Suprapubic skin (tissue), 4 donors: Measurements from ENCODE around the gene SPATS2. TPM values are rescaled to one million over a fixed set of nuclear protein-coding genes. Genes with fewer than 3 reads are reported as not detected.

Source experiments
- DNase-seq, 2 donors: peaks; one replicate each; pipeline ENCODE4 v3.0.0-alpha.2; 2019; ENCODE audit warnings: low spot score in 2 of 2
- H3K27ac ChIP-seq: fragments of 200-600 bp; sonication (generic); one replicate; pipeline ENCODE4 v1.5.1; 2019
- H3K27me3 ChIP-seq: fragments of 200-600 bp; sonication (generic); one replicate; pipeline ENCODE4 v1.5.1; 2019
- H3K36me3 ChIP-seq: fragments of 200-600 bp; sonication (generic); one replicate; pipeline ENCODE4 v1.5.1; 2019
- H3K4me1 ChIP-seq: fragments of 200-600 bp; sonication (generic); one replicate; pipeline ENCODE4 v1.5.1; 2019
- H3K4me3 ChIP-seq: fragments of 200-600 bp; sonication (generic); one replicate; pipeline ENCODE4 v1.5.1; 2019; ENCODE audit warnings: mild to moderate bottlenecking
- H3K9me3 ChIP-seq: fragments of 200-600 bp; sonication (generic); one replicate; pipeline ENCODE4 v1.5.1; 2019
- EP300 ChIP-seq: sonication (generic); formaldehyde crosslinking; IDR thresholded peaks from one replicate; pipeline ENCODE4 v1.6.1; 2017; ENCODE audit warnings: antibody characterized with exemption
- POLR2A ChIP-seq, 2 donors: fragments of 450-650 bp; IDR thresholded peaks; one replicate each; pipeline ENCODE4 v1.6.1; 2017; ENCODE audit warnings: antibody characterized with exemption in 2 of 2, mild to moderate bottlenecking in 2 of 2, moderate library complexity in 2 of 2
- POLR2AphosphoS5 ChIP-seq, 3 donors: sonication (generic); formaldehyde crosslinking; IDR thresholded peaks; one replicate each; pipeline ENCODE4 v1.6.1; 2017; ENCODE audit warnings: antibody characterized with exemption in 3 of 3
- WGBS: methylation state at CpG from one replicate; pipeline ENCODE4 v1.1.5; 2018; 5-methylcytosine and 5-hydroxymethylcytosine counted together
- total RNA-seq, 4 donors: library from RNA; depleted of rRNA; stranded (reverse); fragments of >200 nt; gene quantifications; one replicate each; pipeline ENCODE4 v1.1.0, GENCODE V29; 2016
- TF ChIP-seq, protein P1 (sequence below), 2 donors: fragments of 200-600 bp in 1 of 2; fragments of 450-650 bp in 1 of 2; sonication (generic) in 1 of 2; IDR thresholded peaks; one replicate each; pipeline ENCODE4 v1.5.1; 2016 to 2019; ENCODE audit warnings: antibody characterized with exemption in 2 of 2, mild to moderate bottlenecking in 1 of 2, moderate library complexity in 1 of 2

The SPATS2 gene
- total RNA-seq, 4 donors from 2014 or later = 22.7 to 42.6 (median 27.2) TPM

DNA sequence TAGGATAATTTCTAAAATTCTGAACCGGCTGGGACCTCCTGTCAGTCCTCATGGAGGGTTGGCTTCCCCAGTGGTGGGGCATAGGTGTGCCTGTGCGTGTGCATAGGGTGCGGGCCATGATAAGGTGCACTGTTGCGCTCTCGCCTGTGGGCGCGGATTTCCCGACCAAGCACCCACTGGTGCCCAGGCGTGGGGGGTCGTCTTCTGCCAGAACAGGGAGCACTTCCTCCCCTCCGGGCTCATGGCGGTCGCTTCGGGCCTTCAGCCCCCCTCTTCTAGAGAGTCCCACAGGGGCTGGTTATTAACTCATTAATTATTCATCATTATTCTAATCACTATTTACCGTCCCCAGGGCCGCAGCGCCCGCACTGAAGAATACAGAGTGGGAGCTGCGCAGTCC lies 33.0 kb upstream of the SPATS2 start:
- Histone ChIP-seq H3K27me3 (peaks cover 48% of the 10 kb centered on the region), H3K4me1 (peaks cover 43% of the 10 kb centered on the region), H3K9me3 (no peaks in the 10 kb centered on the region), H3K27ac (no peak overlapping the region), H3K4me3 (no peak overlapping the region), H3K36me3 (no peaks in the 10 kb centered on the region)
- WGBS = 67% methylated on average over 19 of the region's 19 CpGs
- no peak for DNase-seq
- TF ChIP-seq EP300 = no peak
- no peak for TF ChIP-seq POLR2A (IDR thresholded peaks at IDR 0.05)
- TF ChIP-seq POLR2AphosphoS5 (IDR thresholded peaks at IDR 0.05) = no peak
- TF ChIP-seq, protein P1, sequence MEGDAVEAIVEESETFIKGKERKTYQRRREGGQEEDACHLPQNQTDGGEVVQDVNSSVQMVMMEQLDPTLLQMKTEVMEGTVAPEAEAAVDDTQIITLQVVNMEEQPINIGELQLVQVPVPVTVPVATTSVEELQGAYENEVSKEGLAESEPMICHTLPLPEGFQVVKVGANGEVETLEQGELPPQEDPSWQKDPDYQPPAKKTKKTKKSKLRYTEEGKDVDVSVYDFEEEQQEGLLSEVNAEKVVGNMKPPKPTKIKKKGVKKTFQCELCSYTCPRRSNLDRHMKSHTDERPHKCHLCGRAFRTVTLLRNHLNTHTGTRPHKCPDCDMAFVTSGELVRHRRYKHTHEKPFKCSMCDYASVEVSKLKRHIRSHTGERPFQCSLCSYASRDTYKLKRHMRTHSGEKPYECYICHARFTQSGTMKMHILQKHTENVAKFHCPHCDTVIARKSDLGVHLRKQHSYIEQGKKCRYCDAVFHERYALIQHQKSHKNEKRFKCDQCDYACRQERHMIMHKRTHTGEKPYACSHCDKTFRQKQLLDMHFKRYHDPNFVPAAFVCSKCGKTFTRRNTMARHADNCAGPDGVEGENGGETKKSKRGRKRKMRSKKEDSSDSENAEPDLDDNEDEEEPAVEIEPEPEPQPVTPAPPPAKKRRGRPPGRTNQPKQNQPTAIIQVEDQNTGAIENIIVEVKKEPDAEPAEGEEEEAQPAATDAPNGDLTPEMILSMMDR (IDR thresholded peaks at IDR 0.05) = no peak

DNA sequence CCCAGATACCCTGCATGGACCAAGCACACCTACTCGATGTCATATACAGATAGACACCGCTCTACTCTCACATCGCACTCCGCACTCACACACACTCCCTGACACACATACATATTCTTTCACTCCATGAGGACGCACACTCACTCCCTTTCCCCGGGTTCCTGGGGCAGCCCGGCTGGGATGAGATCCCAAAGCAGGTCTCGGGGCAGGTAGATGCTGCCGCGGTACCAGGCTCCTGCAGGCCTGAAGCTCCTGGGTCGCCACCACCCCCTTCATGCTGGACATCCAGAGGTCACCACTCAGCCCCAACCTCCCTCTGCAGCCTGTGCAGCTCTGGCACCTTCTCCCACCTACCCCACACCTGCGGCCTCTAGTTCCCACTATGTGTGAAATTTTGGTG lies 32.6 kb upstream of the SPATS2 start:
- no peaks in the 10 kb centered on the region for H3K36me3 ChIP-seq
- TF ChIP-seq POLR2A (IDR thresholded peaks at IDR 0.05) = no peak
- TF ChIP-seq, protein P1 (IDR thresholded peaks at IDR 0.05) = no peak
- peaks cover 43% of the 10 kb centered on the region for H3K4me1 ChIP-seq
- H3K9me3 ChIP-seq = no peaks in the 10 kb centered on the region
- peaks cover 48% of the 10 kb centered on the region for H3K27me3 ChIP-seq
- DNase-seq = no peak
- no peak overlapping the region for H3K27ac ChIP-seq
- H3K4me3 ChIP-seq = no peak overlapping the region
- WGBS = 63% methylated on average over 12 of the region's 12 CpGs

DNA sequence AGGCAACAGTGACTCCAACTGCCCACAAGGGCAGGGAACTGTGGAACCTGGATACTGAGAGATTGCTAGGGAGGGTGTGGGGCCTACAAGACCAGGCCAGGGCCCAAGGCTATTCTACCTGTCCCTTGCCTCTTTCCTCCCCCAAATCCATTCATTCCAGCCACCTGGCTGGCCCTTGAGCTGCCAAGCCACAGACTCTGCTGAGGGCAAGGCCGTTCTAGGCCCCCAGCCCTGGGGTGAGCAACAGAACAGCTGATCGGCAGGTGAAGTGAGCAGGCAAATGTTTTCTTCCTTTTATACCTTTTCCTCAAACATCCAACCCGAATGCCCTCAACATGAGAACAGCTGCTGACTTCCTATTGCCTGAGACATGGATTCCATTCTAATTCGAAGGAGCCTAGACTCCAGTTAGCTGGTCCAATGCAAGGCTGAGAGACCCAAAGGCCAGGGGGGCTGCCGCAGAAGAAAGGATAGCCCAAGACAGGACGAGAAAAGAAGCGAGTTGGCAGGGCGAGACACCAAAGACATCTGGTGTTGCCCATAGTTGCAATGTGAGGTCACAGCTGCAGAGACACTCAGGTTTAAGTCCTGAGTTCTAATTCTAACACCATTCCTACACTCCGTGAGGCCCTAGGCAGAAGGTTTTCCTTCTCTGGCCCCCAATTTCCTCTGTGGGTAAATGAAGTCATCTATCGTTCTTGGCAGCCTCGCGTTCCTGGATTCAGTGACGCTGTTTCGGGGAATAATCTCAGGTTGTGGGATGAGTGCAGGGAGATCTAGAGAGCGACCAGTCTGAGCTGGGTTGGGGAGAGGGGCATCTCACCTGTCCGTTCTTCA lies 31.9 kb upstream of the SPATS2 start:
- Histone ChIP-seq H3K4me1 (peaks cover 43% of the 10 kb centered on the region), H3K27me3 (peaks cover 48% of the 10 kb centered on the region), H3K9me3 (no peaks in the 10 kb centered on the region), H3K27ac (no peak overlapping the region), H3K4me3 (no peak overlapping the region), H3K36me3 (no peaks in the 10 kb centered on the region)
- WGBS = 67% methylated on average over 16 of the region's 16 CpGs
- DNase-seq = no peak
- TF ChIP-seq POLR2AphosphoS5 (IDR thresholded peaks at IDR 0.05) (no peak), EP300 (no peak), POLR2A (IDR thresholded peaks at IDR 0.05) (no peak)
- TF ChIP-seq, protein P1 (IDR thresholded peaks at IDR 0.05) = no peak

DNA sequence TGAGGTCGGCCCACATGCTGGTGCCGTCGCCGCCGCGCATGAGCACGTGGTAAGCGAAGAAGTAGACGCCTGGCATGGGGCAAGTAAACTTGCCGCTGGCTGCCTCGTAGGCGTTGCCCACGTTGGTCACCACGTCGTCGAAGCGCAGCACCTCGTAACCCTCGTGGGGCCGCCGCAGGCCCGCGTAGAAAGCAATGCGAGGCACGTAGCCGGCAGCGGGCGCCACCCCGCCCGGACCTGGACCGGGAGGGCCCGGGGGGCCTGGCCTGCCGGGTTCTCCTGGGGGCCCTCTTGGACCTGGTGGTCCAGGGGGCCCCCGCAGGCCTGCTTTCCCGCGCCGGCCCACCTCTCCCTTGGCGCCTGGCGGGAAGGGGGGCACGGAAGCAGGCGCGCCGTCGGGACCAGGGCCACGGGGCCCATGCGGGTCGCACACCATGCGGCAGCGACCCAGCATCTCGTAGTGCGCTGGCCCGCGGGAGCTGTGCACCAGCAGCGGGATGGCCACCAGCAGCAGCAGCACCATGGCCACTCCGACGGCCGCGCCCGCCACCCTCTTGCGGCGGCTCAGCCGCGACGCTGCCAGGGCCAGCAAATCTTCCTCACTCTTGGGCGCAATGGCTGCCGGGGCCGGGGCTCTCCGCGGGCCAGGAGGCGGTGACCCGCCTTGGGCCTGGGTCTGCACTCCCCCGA lies 31.2 kb upstream of the SPATS2 start:
- DNase-seq = no peak
- Histone ChIP-seq H3K4me3 (peak overlapping the region; percentile 43), H3K27ac (no peak overlapping the region), H3K4me1 (peaks cover 38% of the 10 kb centered on the region), H3K27me3 (peaks cover 48% of the 10 kb centered on the region), H3K9me3 (no peaks in the 10 kb centered on the region), H3K36me3 (no peaks in the 10 kb centered on the region)
- TF ChIP-seq EP300 = no peak
- TF ChIP-seq POLR2A (IDR thresholded peaks at IDR 0.05) = no peak
- no peak for TF ChIP-seq POLR2AphosphoS5 (IDR thresholded peaks at IDR 0.05)
- TF ChIP-seq, protein P1 (IDR thresholded peaks at IDR 0.05) = no peak
- WGBS = 39% methylated on average over 36 of the region's 72 CpGs
